IMR-90 (cell line): ENCODE data around the gene MARCO. TPM values are rescaled to one million over a fixed set of nuclear protein-coding genes. Genes with fewer than 3 reads are reported as not detected.

Experiments used
- ATAC-seq: fragments of 200-7000 bp; cut with Tn5 transposase; 2 replicates; pipeline ENCODE4 v1.9.1; 2020; ENCODE audit warnings: low read depth, mild to moderate bottlenecking, moderate library complexity
- BruUV-seq: library from RNA; stranded (reverse); fragments of 400-500 nt; replicated peaks from 2 replicates; lab custom pipeline; 2021; lab: Mats Ljungman, UMichigan
- CTCF ChIA-PET: fragments of 300-600 bp; formaldehyde crosslinking; extraction: SDS; loops from one replicate; lab custom pipeline; 2021; ENCODE audit warnings: antibody characterized with exemption; lab: Yijun Ruan, JAX
- POLR2A ChIA-PET: fragments of 300-600 bp; sonication (Branson Sonifier 250); formaldehyde crosslinking; loops from one replicate; lab custom pipeline; 2022; ENCODE audit warnings: antibody characterized with exemption; ENCODE audit not compliant: unreplicated experiment; lab: Charles Lee
- DNase-seq: peaks from one replicate; pipeline ENCODE4 v3.0.0; 2013
- H2AFZ ChIP-seq: replicated peaks from 2 replicates; pipeline ENCODE3; 2013; ENCODE audit warnings: low read length, mild to moderate bottlenecking; ENCODE audit not compliant: poor library complexity
- H2AK5ac ChIP-seq: 2 replicates; pipeline ENCODE4 v1.6.1; 2013; ENCODE audit warnings: low read depth, low read length, inconsistent platforms
- H2AK9ac ChIP-seq: replicated peaks from 2 replicates; pipeline ENCODE3; 2013; ENCODE audit warnings: mild to moderate bottlenecking, low read depth, low read length, moderate library complexity; ENCODE audit not compliant: poor library complexity
- H2BK120ac ChIP-seq: 2 replicates; pipeline ENCODE4 v1.6.1; 2013; ENCODE audit warnings: low read depth, low read length, inconsistent platforms
- H2BK15ac ChIP-seq: 3 replicates; pipeline ENCODE4 v1.6.1; 2013; ENCODE audit warnings: low read depth, low read length, inconsistent platforms
- H2BK20ac ChIP-seq: 2 replicates; pipeline ENCODE4 v1.6.1; 2013; ENCODE audit warnings: low read depth, mild to moderate bottlenecking, inconsistent platforms, low read length, moderate library complexity
- H2BK5ac ChIP-seq: 2 replicates; pipeline ENCODE4 v1.6.1; 2013; ENCODE audit warnings: mild to moderate bottlenecking, low read depth, low read length, inconsistent platforms; ENCODE audit not compliant: poor library complexity, severe bottlenecking
- H3K14ac ChIP-seq: replicated peaks from 2 replicates; pipeline ENCODE4 v1.6.1; 2013; ENCODE audit warnings: low read depth, low read length, inconsistent platforms
- H3K18ac ChIP-seq: 2 replicates; pipeline ENCODE4 v1.6.1; 2013; ENCODE audit warnings: low read depth, low read length, control low read depth
- H3K23ac ChIP-seq: 2 replicates; pipeline ENCODE4 v1.6.1; 2013; ENCODE audit warnings: low read depth, low read length, inconsistent platforms
- H3K27ac ChIP-seq: 2 replicates; pipeline ENCODE4 v1.5.1; 2013; ENCODE audit warnings: mild to moderate bottlenecking, control low read depth, low read length; ENCODE audit not compliant: insufficient read depth
- H3K27me3 ChIP-seq: 2 replicates; pipeline ENCODE4 v1.6.1; 2013; ENCODE audit warnings: low read length; ENCODE audit not compliant: control insufficient read depth, insufficient read depth
- H3K36me3 ChIP-seq: 2 replicates; pipeline ENCODE4 v1.6.1; 2013; ENCODE audit warnings: low read length, mixed read lengths; ENCODE audit not compliant: control insufficient read depth, insufficient read depth
- H3K4ac ChIP-seq: 2 replicates; pipeline ENCODE4 v1.6.1; 2013; ENCODE audit warnings: low read depth, low read length, inconsistent platforms
- H3K4me1 ChIP-seq: 2 replicates; pipeline ENCODE4 v1.6.1; 2013; ENCODE audit warnings: low read length, mixed read lengths; ENCODE audit not compliant: control insufficient read depth, insufficient read depth
- H3K4me2 ChIP-seq: 2 replicates; pipeline ENCODE4 v1.6.1; 2013; ENCODE audit warnings: low read depth, mild to moderate bottlenecking, control low read depth, low read length, moderate library complexity
- H3K4me3 ChIP-seq: 2 replicates; pipeline ENCODE4 v1.5.1; 2013; ENCODE audit warnings: low read depth, mild to moderate bottlenecking, control low read depth, low read length, moderate library complexity; ENCODE audit not compliant: insufficient read depth
- H3K56ac ChIP-seq: 2 replicates; pipeline ENCODE4 v1.6.1; 2013; ENCODE audit warnings: low read length, inconsistent platforms; ENCODE audit not compliant: insufficient read depth; ENCODE audit errors: extremely low read depth
- H3K79me1 ChIP-seq, 2 experiments: 2 replicates each; pipeline ENCODE4 v1.6.1; 2013; ENCODE audit warnings: low read length in 2 of 2, inconsistent platforms in 1 of 2, low read depth in 1 of 2
- H3K9ac ChIP-seq: 2 replicates; pipeline ENCODE4 v1.6.1; 2013; ENCODE audit warnings: low read depth, low read length, control low read depth
- H3K9me1 ChIP-seq: 2 replicates; pipeline ENCODE4 v1.6.1; 2013; ENCODE audit warnings: low read length, inconsistent platforms; ENCODE audit not compliant: insufficient read depth
- H3K9me3 ChIP-seq: 2 replicates; pipeline ENCODE4 v1.6.1; 2013; ENCODE audit warnings: low read length; ENCODE audit not compliant: control insufficient read depth, insufficient read depth
- H4K20me1 ChIP-seq: 2 replicates; pipeline ENCODE4 v1.6.1; 2013; ENCODE audit warnings: low read length, inconsistent platforms; ENCODE audit not compliant: insufficient read depth
- H4K5ac ChIP-seq: 2 replicates; pipeline ENCODE4 v1.6.1; 2013; ENCODE audit warnings: mild to moderate bottlenecking, low read depth, low read length, control low read depth
- H4K8ac ChIP-seq, 2 experiments: 2 replicates each; pipeline ENCODE4 v1.6.1; 2013; ENCODE audit warnings: low read depth in 2 of 2, low read length in 2 of 2, control low read depth in 1 of 2, inconsistent platforms in 1 of 2
- H4K91ac ChIP-seq: 2 replicates; pipeline ENCODE4 v1.6.1; 2013; ENCODE audit warnings: low read depth, low read length, inconsistent platforms; ENCODE audit not compliant: insufficient read depth
- BHLHE40 ChIP-seq: fragments of 150-350 bp; IDR thresholded peaks from 2 replicates; pipeline ENCODE4 v1.6.1; 2016; ENCODE audit warnings: mild to moderate bottlenecking, low read depth, low read length
- CEBPB ChIP-seq: IDR thresholded peaks from 2 replicates; pipeline ENCODE4 v1.6.1; 2012; ENCODE audit warnings: low read depth, low read length, improper control_type of control experiment
- CHD1 ChIP-seq: IDR thresholded peaks from 2 replicates; pipeline ENCODE4 v1.6.1; 2012; ENCODE audit warnings: low read depth, low read length, improper control_type of control experiment
- CTCF ChIP-seq: conservative IDR thresholded peaks from 2 replicates; pipeline ENCODE4 v1.5.1; 2012; ENCODE audit warnings: mild to moderate bottlenecking, low read depth, low read length, improper control_type of control experiment
- FOS ChIP-seq: fragments of 150-350 bp; IDR thresholded peaks from 2 replicates; pipeline ENCODE4 v1.6.1; 2016; ENCODE audit warnings: low read depth, low read length
- MAFK ChIP-seq: IDR thresholded peaks from 2 replicates; pipeline ENCODE4 v1.6.1; 2012; ENCODE audit warnings: low read depth, low read length, improper control_type of control experiment
- MAZ ChIP-seq: IDR thresholded peaks from 2 replicates; pipeline ENCODE4 v1.6.1; 2012; ENCODE audit warnings: low read depth, mild to moderate bottlenecking, low read length, improper control_type of control experiment, moderate library complexity, borderline replicate concordance
- MXI1 ChIP-seq: IDR thresholded peaks from 2 replicates; pipeline ENCODE4 v1.6.1; 2012; ENCODE audit warnings: low read depth, mild to moderate bottlenecking, low read length, moderate library complexity, borderline replicate concordance
- NFE2L2 ChIP-seq: fragments of 150-350 bp; IDR thresholded peaks from 2 replicates; pipeline ENCODE4 v1.6.1; 2016; ENCODE audit warnings: low read depth, mild to moderate bottlenecking, low read length
- POLR2A ChIP-seq: IDR thresholded peaks from 2 replicates; pipeline ENCODE4 v1.6.1; 2012; ENCODE audit warnings: mild to moderate bottlenecking, low read depth, low read length
- RAD21 ChIP-seq: IDR thresholded peaks from 2 replicates; pipeline ENCODE4 v1.6.1; 2012; ENCODE audit warnings: low read length, improper control_type of control experiment
- RCOR1 ChIP-seq: IDR thresholded peaks from 2 replicates; pipeline ENCODE4 v1.6.1; 2012; ENCODE audit warnings: mild to moderate bottlenecking, low read length, improper control_type of control experiment; ENCODE audit not compliant: insufficient replicate concordance
- RFX5 ChIP-seq: IDR thresholded peaks from 2 replicates; pipeline ENCODE4 v1.8.0; 2012; ENCODE audit warnings: low read depth, mild to moderate bottlenecking, low read length, moderate library complexity
- SMC3 ChIP-seq: fragments of 150-350 bp; IDR thresholded peaks from 2 replicates; pipeline ENCODE4 v1.6.1; 2016; ENCODE audit warnings: low read depth, mild to moderate bottlenecking, antibody characterized with exemption, low read length, moderate library complexity
- WGBS, 2 experiments: methylation state at CpG; one replicate each; pipeline versions ENCODE4 v1.1.5 to v1.1.7; 2013; ENCODE audit warnings: missing lambda C conversion rate in 2 of 2; ENCODE audit not compliant: insufficient read length in 1 of 2; ENCODE audit errors: extremely low coverage in 2 of 2; 5-methylcytosine and 5-hydroxymethylcytosine counted together
- dilution Hi-C: fragments of 300-500 bp; cut with HindIII; formaldehyde crosslinking; loops from one replicate; pipeline ENCODE4 v1.14.3; 2018; ENCODE audit warnings: low sequenced_read_pairs; ENCODE audit not compliant: unreplicated experiment
- in situ Hi-C: fragments of 300-500 bp; cut with MboI; formaldehyde crosslinking; loops from 3 replicates; pipeline ENCODE4 v1.14.3; 2019; ENCODE audit warnings: low sequenced_read_pairs, inconsistent platforms, mixed read lengths
- intact Hi-C: fragments of 100-400 bp; cut with micrococcal nuclease; formaldehyde crosslinking; loops from 2 replicates; pipeline ENCODE4 v1.10.0; 2022
- polyA plus RNA-seq, 3 experiments: library from polyadenylated mRNA; depleted of rRNA; stranded (reverse); fragments of >200 nt; gene quantifications; 2 replicates each; pipeline ENCODE4 v1.2.3, GENCODE V29; 2012; ENCODE audit warnings: low replicate concordance in 1 of 3
- total RNA-seq: library from RNA; depleted of rRNA; stranded (reverse); fragments of >200 nt; gene quantifications from 2 replicates; pipeline ENCODE4 v1.2.3, GENCODE V29; 2012
- TF ChIP-seq, protein P1 (sequence below): fragments of 150-350 bp; IDR thresholded peaks from 2 replicates; pipeline ENCODE4 v1.6.1; 2016; ENCODE audit warnings: low read depth, mild to moderate bottlenecking, low read length, moderate library complexity, borderline replicate concordance

Gene MARCO
- total and polyA plus RNA-seq, 2 of the 4 experiments (the other 2 are of a cell fraction), result not detected

DNA sequence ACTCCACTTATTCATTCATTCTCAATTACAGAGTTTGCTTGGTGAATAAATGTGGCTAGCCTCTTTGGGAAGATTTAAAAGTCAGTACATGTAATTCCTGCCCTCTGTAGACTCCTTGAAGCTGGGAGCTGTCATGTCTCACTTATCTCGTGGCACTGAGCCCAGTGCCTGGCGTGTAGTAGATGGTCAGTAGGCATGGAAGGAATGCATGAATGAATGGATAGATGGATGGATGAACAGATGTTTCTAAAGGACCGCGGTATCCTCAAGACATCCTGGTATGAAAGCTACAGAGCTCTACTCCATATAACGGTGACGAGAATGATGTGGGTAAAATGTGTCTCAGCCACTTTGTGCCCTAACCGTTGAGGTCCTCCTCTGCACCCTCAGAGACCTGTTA is 83.0 kb downstream of the MARCO start:
- H4K8ac ChIP-seq, result no peak overlapping the region
- H2AFZ ChIP-seq, result no peak overlapping the region
- no peak overlapping the region for H2BK120ac ChIP-seq
- H3K9me3 ChIP-seq, result no peaks in the 10 kb centered on the region
- no peak overlapping the region for H3K4me2 ChIP-seq
- no peaks in the 10 kb centered on the region for H4K20me1 ChIP-seq
- DNase-seq, result no peak
- no peaks in the 10 kb centered on the region for H3K36me3 ChIP-seq
- no peak overlapping the region for H3K4ac ChIP-seq
- intact Hi-C loops (no loop called here), dilution Hi-C loops (no loop called here), in situ Hi-C loops (loop anchor here (10.0 kb wide), 1 partner anchor 260 kb away; no protein-coding TSS in a partner anchor)
- H3K79me1 ChIP-seq, result no peaks in the 10 kb centered on the region
- no peak overlapping the region for H3K56ac ChIP-seq
- no peak overlapping the region for H2BK20ac ChIP-seq
- H2BK5ac ChIP-seq, result no peak overlapping the region
- no peak overlapping the region for H3K4me3 ChIP-seq
- H3K9me1 ChIP-seq, result no peaks in the 10 kb centered on the region; the same call in 1 of the 2 replicates
- H3K27me3 ChIP-seq, result no peaks in the 10 kb centered on the region
- no peak overlapping the region for H3K14ac ChIP-seq
- no peak overlapping the region for H4K91ac ChIP-seq
- POLR2A ChIA-PET, result no interaction called here
- 25% methylated on average over 3 of the region's 7 CpGs; no CpG with 5 or more reads in 1 of the 2 experiments for WGBS, 2 experiments
- BruUV-seq, result no TSS peak
- H3K27ac ChIP-seq, result no peak overlapping the region
- no peak overlapping the region for H3K9ac ChIP-seq
- H2BK15ac ChIP-seq, result no peak overlapping the region
- H2AK5ac ChIP-seq, result no peak overlapping the region
- no peak for TF ChIP-seq POLR2A
- TF ChIP-seq RCOR1, result no peak
- TF ChIP-seq CTCF, result no peak
- TF ChIP-seq RAD21, result no peak
- TF ChIP-seq MXI1, result no peak
- no peak for TF ChIP-seq MAZ
- TF ChIP-seq, protein P1, sequence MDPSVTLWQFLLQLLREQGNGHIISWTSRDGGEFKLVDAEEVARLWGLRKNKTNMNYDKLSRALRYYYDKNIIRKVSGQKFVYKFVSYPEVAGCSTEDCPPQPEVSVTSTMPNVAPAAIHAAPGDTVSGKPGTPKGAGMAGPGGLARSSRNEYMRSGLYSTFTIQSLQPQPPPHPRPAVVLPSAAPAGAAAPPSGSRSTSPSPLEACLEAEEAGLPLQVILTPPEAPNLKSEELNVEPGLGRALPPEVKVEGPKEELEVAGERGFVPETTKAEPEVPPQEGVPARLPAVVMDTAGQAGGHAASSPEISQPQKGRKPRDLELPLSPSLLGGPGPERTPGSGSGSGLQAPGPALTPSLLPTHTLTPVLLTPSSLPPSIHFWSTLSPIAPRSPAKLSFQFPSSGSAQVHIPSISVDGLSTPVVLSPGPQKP, result no peak
- TF ChIP-seq NFE2L2, result no peak
- TF ChIP-seq BHLHE40, result no peak
- TF ChIP-seq FOS, result no peak
- TF ChIP-seq CEBPB, result no peak
- no peak for TF ChIP-seq CHD1
- no peak for TF ChIP-seq RFX5
- TF ChIP-seq SMC3, result no peak
- TF ChIP-seq MAFK, result no peak
- no peak overlapping the region for H3K18ac ChIP-seq
- H3K4me1 ChIP-seq, result no peaks in the 10 kb centered on the region
- CTCF ChIA-PET, result no interaction called here
- no peak for ATAC-seq
- H2AK9ac ChIP-seq, result no peak overlapping the region
- no peak overlapping the region for H4K5ac ChIP-seq
- H3K23ac ChIP-seq, result no peak overlapping the region
